Stimulated activated CD8-positive, alpha-beta memory T cell treated with anti-CD3 and anti-CD28 coated beads, Interleukin-7, amount 100 ng/mL, for 48 hours (primary cell): ENCODE measurements around the gene KDM1B.
"Not testable (repeated sequence)": the region's sequence is repeated elsewhere in the genome, so short reads cannot be mapped to it uniquely, and the experiment has no call there.

Source experiments
- DNase-seq, 2 donors: peaks; one replicate each; pipeline ENCODE4 v3.0.0-alpha.2; 2020; ENCODE audit warnings: low read depth in 1 of 2; ENCODE audit errors: extremely low read depth in 1 of 2

The KDM1B gene

GRCh38 chr6:18227166-18227565, 71.9 kb downstream of the KDM1B start:
- not testable (repeated sequence) for DNase-seq

- DNase-seq, result not testable (repeated sequence)
Measured at GRCh38 chr6:18228590-18228989, 73.4 kb downstream of the KDM1B start.

- not testable (repeated sequence) for DNase-seq
Measured at GRCh38 chr6:18231856-18232255, 76.6 kb downstream of the KDM1B start.

- DNase-seq, result not testable (repeated sequence)
Measured at GRCh38 chr6:18233770-18234169, 78.5 kb downstream of the KDM1B start.

- no peak for DNase-seq
Measured at GRCh38 chr6:18234564-18234963, 79.3 kb downstream of the KDM1B start.

GRCh38 chr6:18235524-18235923, 80.3 kb downstream of the KDM1B start:
- DNase-seq, result no peak

GRCh38 chr6:18237167-18237566, 81.9 kb downstream of the KDM1B start:
- DNase-seq, result no peak

- DNase-seq, result no peak
Measured at GRCh38 chr6:18240230-18240629, 85.0 kb downstream of the KDM1B start.

- DNase-seq, result no peak
Measured at GRCh38 chr6:18241208-18242038, 86.2 kb downstream of the KDM1B start.

GRCh38 chr6:18242062-18242851, 87.0 kb downstream of the KDM1B start:
- DNase-seq, result no peak

GRCh38 chr6:18243302-18243893, 88.2 kb downstream of the KDM1B start:
- DNase-seq, result no peak

GRCh38 chr6:18244251-18244650, 89.0 kb downstream of the KDM1B start:
- DNase-seq, result no peak

- DNase-seq, result no peak
Measured at GRCh38 chr6:18245079-18245478, 89.9 kb downstream of the KDM1B start.

- DNase-seq, result peak in 1 of 2 donors; percentile 59
Measured at GRCh38 chr6:18245642-18246041, 90.4 kb downstream of the KDM1B start.

- DNase-seq, result no peak
Measured at GRCh38 chr6:18246205-18246604, 91.0 kb downstream of the KDM1B start.

GRCh38 chr6:18247002-18247401, 91.8 kb downstream of the KDM1B start:
- no peak for DNase-seq

- no peak for DNase-seq
Measured at GRCh38 chr6:18248698-18249097, 93.5 kb downstream of the KDM1B start.

- DNase-seq, result no peak
Measured at GRCh38 chr6:18249271-18249670, 94.0 kb downstream of the KDM1B start.

GRCh38 chr6:18253635-18254034, 98.4 kb downstream of the KDM1B start:
- DNase-seq, result no peak

GRCh38 chr6:18254793-18255192, 99.6 kb downstream of the KDM1B start:
- no peak for DNase-seq

GRCh38 chr6:18259675-18260447, 104.6 kb downstream of the KDM1B start:
- no peak for DNase-seq
